Motor neuron (in vitro differentiated cells): ENCODE data around the gene DDX31. TPM values are rescaled to one million over a fixed set of nuclear protein-coding genes. Genes with fewer than 3 reads are reported as not detected.
A peak's percentile ranks its signal among the peaks of the same experiment; 100 is the strongest.

Experiments
- ATAC-seq, 8 experiments: fragments of 200-7000 bp; cut with Tn5 transposase; replicated peaks in 6 of 8; 2 replicates each; pipeline ENCODE4 v1.8.0; 2021; ENCODE audit warnings: mild to moderate bottlenecking in 8 of 8, moderate library complexity in 8 of 8
- H3K27ac ChIP-seq, 2 donors: fragments of 250-450 bp; sonication (Bioruptor Pico); 2 replicates each; pipeline ENCODE4 v1.9.0; 2021; ENCODE audit warnings: antibody characterized with exemption in 2 of 2, mild to moderate bottlenecking in 2 of 2, moderate library complexity in 1 of 2
- H3K4me1 ChIP-seq, 2 donors: fragments of 250-450 bp; sonication (Bioruptor Pico); replicated peaks in 1 of 2; 2 replicates each; pipeline ENCODE4 v1.6.1; 2021; ENCODE audit warnings: antibody characterized with exemption in 2 of 2, mild to moderate bottlenecking in 2 of 2, moderate library complexity in 1 of 2
- H3K4me3 ChIP-seq, 5 donors: fragments of 250-450 bp; sonication (Bioruptor Pico); 2 replicates each; pipeline ENCODE4 v1.9.0; 2021; ENCODE audit warnings: antibody characterized with exemption in 5 of 5, mild to moderate bottlenecking in 5 of 5, moderate library complexity in 4 of 5
- WGBS, 10 experiments: fragments of 450-650 bp; shearing (Covaris generic); methylation state at CpG; one replicate each; pipeline ENCODE4 v1.0.0; 2022; 5-methylcytosine and 5-hydroxymethylcytosine counted together
- in situ Hi-C, 9 experiments: fragments of 400-800 bp; cut with MboI; loops; one replicate each; pipeline ENCODE4 v1.15.0; 2021; ENCODE audit warnings: low sequenced_read_pairs in 9 of 9, low pct_unique_long_range_greater_than_20kb in 2 of 9; ENCODE audit not compliant: unreplicated experiment in 9 of 9
- total RNA-seq, 8 experiments: library from RNA; unstranded; fragments of 300-600 nt; gene quantifications; 2 replicates each; pipeline versions ENCODE4 v1.2.3 to v1.2.4, GENCODE V29; 2022

The DDX31 gene
- total RNA-seq, 8 experiments from 2014 or later = 9.1 to 40.2 (median 13.5) TPM

- 46 to 78% (median 67%) methylated on average over 2 to 10 of the region's 21 CpGs; no CpG with 5 or more reads in 4 of the 10 experiments for WGBS, 10 experiments
- no peak overlapping the region for H3K27ac ChIP-seq
- ATAC-seq = peak in 5 of 8 experiments; percentile 9 to 23 (median 18)
- peaks cover 51 to 63% of the 10 kb centered on the region in 2 donors for H3K4me1 ChIP-seq
- in situ Hi-C loops = no loop called here
- no peak overlapping the region for H3K4me3 ChIP-seq
Observed at GRCh38 chr9:132543960-132544359, 125.8 kb downstream of the DDX31 start.

DNA sequence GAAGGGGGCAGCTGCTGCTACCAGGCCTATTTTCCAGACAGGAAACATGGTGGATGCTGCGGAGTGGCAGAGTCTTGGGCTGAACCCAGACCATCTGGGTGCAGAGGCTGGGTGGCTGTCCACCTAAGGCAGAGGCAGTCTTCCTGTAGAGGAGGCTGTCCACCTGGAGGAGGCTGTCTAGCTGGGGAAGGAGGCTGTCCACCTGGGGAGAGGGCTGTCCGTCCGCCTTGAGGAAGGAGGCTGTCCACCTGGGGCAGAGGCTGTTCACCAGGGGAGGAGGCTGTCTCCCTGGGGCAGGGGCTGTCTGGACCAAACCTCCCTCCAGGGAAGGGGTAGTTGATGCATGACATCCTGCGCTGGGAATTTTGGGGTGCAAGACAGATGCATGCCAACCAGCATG lies 126.5 kb downstream of the DDX31 start:
- Histone ChIP-seq H3K27ac (no peak overlapping the region), H3K4me3 (no peak overlapping the region), H3K4me1 (peaks cover 44 to 56% of the 10 kb centered on the region in 2 donors)
- 100% methylated on average over 1 to 2 of the region's 4 CpGs; no CpG with 5 or more reads in 8 of the 10 experiments for WGBS, 10 experiments
- no peak for ATAC-seq
- in situ Hi-C loops = no loop called here

Other genes starting within 250 kb of the DDX31 start
- gene BARHL1, start 87.4 kb downstream of the DDX31 start, total RNA-seq = under 1 TPM in 5 of 8 experiments, not detected in 3; 0.14 to 0.80 (median 0.40) TPM
- gene GTF3C4, start 481 bp upstream of the DDX31 start, total RNA-seq = 10 to 100 TPM; 10.0 to 27.3 (median 16.2) TPM
- gene AK8, start 208.3 kb upstream of the DDX31 start, total RNA-seq = 1 to 10 TPM in 3 of 8 experiments, under 1 TPM in 5; 0.64 to 6.6 (median 0.95) TPM
- 10 to 100 TPM in 1 of 8 experiments, 1 to 10 TPM in 7; 5.0 to 18.7 (median 6.5) TPM for gene SPACA9, start 208.9 kb upstream of the DDX31 start, total RNA-seq